Transverse colon (tissue), 3 donors: ENCODE data around the gene RSF1.

Experiments used
- CTCF ChIP-seq, 5 experiments: fragments of 200-600 bp in 3 of 5; fragments of 450-650 bp in 2 of 5; sonication (generic) in 3 of 5; IDR thresholded peaks; 1 replicate in 2 of 5; 2 replicates in 3 of 5; pipeline ENCODE4 v1.5.1; 2016 to 2017; ENCODE audit warnings: antibody characterized with exemption in 5 of 5, inconsistent platforms in 3 of 5, mild to moderate bottlenecking in 2 of 5, moderate library complexity in 1 of 5
- EP300 ChIP-seq: sonication (generic); formaldehyde crosslinking; IDR thresholded peaks from one replicate; pipeline ENCODE4 v1.6.1; 2017; ENCODE audit warnings: antibody characterized with exemption, low read depth
- POLR2A ChIP-seq: fragments of 450-650 bp; IDR thresholded peaks from one replicate; pipeline ENCODE4 v1.6.1; 2016; ENCODE audit warnings: antibody characterized with exemption, mild to moderate bottlenecking, moderate library complexity

DNA sequence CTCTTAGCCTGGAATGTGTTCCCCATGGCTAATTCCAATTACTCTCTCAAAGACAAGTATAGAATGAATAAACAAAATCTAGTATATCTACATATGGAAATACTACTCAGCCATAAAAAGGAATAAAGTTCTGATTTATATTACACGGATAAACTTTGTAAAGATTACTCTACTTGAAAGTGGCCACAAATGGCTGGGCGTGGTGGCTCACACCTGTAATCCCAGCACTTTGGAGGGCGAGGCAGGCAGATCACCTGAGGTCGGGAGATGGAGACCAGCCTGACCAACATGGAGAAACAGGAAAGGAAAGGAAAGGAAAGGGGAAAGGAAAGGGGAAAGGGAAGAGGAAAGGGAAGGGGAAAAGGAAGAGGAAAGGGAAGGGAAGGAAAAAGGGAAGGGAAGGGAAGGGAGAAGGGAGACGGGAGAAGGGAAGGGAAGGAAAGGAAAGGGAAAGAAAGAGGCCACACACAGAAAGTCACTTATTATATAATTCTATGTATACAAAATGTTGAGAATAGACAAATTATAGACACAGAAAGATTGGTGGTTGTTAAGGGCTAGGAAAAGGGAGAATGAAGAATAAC lies 92.2 kb downstream of the RSF1 start:
- TF ChIP-seq POLR2A (no peak), CTCF (IDR thresholded peaks at IDR 0.05) (no peak), EP300 (no peak)
